GM12873 (cell line): ENCODE results near the gene ADNP.

Source experiments
- TF ChIP-seq, protein P1 (sequence below): IDR thresholded peaks from 2 replicates; pipeline ENCODE4 v1.5.1; 2012; ENCODE audit warnings: low read depth, mild to moderate bottlenecking, moderate library complexity, low read length, control low read depth; ENCODE audit not compliant: insufficient read depth; ENCODE audit errors: missing control alignments

Gene ADNP

DNA sequence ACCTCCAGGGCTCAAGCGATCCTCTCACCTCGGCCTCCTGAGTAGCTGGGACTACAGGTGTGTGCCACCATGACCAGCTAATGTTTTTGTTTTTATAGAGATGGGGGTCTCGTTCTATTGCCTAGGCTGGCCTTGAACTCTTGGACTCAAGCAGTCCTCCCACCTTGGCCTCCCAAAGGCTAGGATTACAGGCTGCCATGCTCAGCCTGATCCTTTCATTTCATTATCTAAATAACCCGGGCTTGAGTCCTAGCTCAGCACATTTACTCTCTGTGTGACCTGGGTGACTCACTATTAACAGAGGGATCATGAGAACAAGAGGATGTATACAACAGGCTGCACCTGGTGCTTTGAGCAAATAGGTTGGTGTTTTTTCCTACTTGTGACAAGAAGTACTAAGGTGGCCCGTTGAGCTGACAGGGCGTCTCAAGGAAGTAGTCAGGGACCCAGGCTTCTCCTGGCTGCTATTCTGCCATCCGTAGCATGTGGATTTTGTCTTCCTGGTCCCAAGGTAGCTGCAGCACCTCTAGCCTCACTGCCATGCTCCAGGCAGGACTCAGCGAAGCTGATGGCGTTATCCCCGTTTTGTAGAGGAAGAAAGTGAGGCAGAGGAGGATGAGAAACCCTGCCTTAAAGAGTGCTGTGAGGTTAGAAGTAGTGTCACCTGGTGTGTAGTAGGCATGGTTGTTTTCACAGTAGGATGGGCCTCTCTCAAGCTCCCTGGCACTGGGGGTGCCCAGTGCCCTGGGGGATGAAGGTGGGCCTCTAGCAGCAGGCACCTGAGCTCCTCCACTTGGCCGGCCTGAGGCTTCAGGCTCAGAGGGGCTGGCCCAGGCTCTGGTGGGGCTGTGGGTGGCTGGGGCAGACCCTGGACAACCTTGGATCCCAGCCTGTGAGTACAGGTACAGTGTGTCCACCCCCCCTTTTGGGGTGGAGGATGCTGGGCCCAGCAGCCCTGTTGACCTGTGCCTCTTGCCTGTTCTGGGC lies 62.4 kb downstream of the ADNP start:
- TF ChIP-seq, protein P1, sequence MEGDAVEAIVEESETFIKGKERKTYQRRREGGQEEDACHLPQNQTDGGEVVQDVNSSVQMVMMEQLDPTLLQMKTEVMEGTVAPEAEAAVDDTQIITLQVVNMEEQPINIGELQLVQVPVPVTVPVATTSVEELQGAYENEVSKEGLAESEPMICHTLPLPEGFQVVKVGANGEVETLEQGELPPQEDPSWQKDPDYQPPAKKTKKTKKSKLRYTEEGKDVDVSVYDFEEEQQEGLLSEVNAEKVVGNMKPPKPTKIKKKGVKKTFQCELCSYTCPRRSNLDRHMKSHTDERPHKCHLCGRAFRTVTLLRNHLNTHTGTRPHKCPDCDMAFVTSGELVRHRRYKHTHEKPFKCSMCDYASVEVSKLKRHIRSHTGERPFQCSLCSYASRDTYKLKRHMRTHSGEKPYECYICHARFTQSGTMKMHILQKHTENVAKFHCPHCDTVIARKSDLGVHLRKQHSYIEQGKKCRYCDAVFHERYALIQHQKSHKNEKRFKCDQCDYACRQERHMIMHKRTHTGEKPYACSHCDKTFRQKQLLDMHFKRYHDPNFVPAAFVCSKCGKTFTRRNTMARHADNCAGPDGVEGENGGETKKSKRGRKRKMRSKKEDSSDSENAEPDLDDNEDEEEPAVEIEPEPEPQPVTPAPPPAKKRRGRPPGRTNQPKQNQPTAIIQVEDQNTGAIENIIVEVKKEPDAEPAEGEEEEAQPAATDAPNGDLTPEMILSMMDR = no peak

- TF ChIP-seq, protein P1 = no peak
Measured at GRCh38 chr20:50867805-50868204, 63.4 kb downstream of the ADNP start.

DNA sequence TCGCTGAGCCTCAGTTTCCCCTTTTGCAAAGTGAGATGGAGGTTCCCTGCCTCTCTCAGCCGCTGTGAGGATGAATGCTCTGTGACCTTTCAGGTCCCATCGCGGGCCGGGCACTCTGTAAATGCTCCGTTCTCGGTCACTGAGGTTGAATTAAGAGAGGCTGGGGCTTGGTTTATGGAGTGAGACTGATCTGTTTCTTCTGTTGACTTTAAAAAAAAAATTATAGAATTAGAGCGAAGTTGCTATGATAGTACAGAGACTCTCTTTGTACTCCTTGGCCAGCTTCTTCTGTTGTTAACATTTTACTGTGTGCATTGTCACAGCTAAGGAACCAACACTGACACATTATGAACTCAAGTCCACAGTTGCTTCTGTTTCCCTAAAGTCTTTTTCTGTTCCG lies 64.4 kb downstream of the ADNP start:
- TF ChIP-seq, protein P1 = no peak

DNA sequence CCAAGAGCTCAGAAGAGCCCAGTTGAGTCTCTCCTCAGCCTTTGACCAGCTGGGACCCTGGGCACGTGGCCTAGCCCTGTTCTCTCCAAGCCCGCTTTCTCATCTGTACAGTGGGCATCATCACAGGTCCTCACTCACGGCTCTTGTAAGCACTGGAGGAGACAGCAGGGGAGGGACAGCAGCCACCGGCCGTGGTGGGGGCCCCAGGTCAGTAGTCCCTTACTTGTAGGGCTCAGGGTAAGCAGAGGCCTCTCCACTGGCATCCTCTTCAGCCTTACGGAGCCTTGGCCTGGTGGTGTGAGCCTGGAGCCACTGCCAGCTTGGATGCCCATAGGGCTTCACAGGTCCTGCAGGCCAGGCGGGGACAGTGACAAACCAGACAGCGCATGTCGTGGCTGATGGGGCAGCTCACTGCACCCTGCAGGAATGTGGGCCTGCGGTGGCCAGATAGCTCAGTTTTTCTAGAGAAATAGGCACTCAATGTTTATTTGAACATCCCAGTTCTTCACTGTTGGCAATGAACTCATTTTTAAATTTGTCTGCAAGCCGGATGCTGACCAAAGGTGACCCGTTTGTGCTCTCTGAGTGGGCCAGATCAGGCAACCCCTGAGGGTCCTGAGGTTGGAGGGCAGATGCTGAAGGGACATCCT lies 65.1 kb downstream of the ADNP start:
- TF ChIP-seq, protein P1 = no peak

GRCh38 chr20:50865591-50865990 lies 65.6 kb downstream of the ADNP start:
- TF ChIP-seq, protein P1 = no peak

GRCh38 chr20:50865114-50865513 lies 66.1 kb downstream of the ADNP start:
- TF ChIP-seq, protein P1 = no peak

- TF ChIP-seq, protein P1 = no peak
Measured at GRCh38 chr20:50862546-50862945, 68.7 kb downstream of the ADNP start.
